Midbrain (tissue), 1 donor: Measurements from ENCODE around the gene DOCK10.

Experiments
- DNase-seq: peaks from one replicate; lab custom pipeline; 2025; lab: John Stamatoyannopoulos, UW

The DOCK10 gene

GRCh38 chr2:224776795-224777558 is 265.3 kb downstream of the DOCK10 start:
- DNase-seq, result no peak

- DNase-seq, result no peak
Observed at GRCh38 chr2:224775647-224776046, 266.6 kb downstream of the DOCK10 start.

- no peak for DNase-seq
Observed at GRCh38 chr2:224774735-224775134, 267.5 kb downstream of the DOCK10 start.

GRCh38 chr2:224772494-224772893 is 269.8 kb downstream of the DOCK10 start:
- no peak for DNase-seq

- no peak for DNase-seq
Observed at GRCh38 chr2:224769489-224769888, 272.8 kb downstream of the DOCK10 start.

- DNase-seq, result no peak
Observed at GRCh38 chr2:224764565-224765236, 277.6 kb downstream of the DOCK10 start.

- no peak for DNase-seq
Observed at GRCh38 chr2:224757934-224758548, 284.2 kb downstream of the DOCK10 start.

- DNase-seq, result no peak
Observed at GRCh38 chr2:224753743-224754540, 288.3 kb downstream of the DOCK10 start.

- DNase-seq, result no peak
Observed at GRCh38 chr2:224751996-224752698, 290.1 kb downstream of the DOCK10 start.

- no peak for DNase-seq
Observed at GRCh38 chr2:224749136-224749535, 293.1 kb downstream of the DOCK10 start.

- no peak for DNase-seq
Observed at GRCh38 chr2:224747765-224748164, 294.5 kb downstream of the DOCK10 start.

GRCh38 chr2:224736227-224736626 is 306.0 kb downstream of the DOCK10 start:
- DNase-seq, result no peak

GRCh38 chr2:224734949-224735348 is 307.3 kb downstream of the DOCK10 start:
- DNase-seq, result no peak

GRCh38 chr2:224731665-224732064 is 310.6 kb downstream of the DOCK10 start:
- no peak for DNase-seq

- DNase-seq, result no peak
Observed at GRCh38 chr2:224729435-224729834, 312.8 kb downstream of the DOCK10 start.

- DNase-seq, result no peak
Observed at GRCh38 chr2:224724331-224724730, 317.9 kb downstream of the DOCK10 start.

- DNase-seq, result no peak
Observed at GRCh38 chr2:224723586-224724217, 318.6 kb downstream of the DOCK10 start.

- no peak for DNase-seq
Observed at GRCh38 chr2:224722770-224723169, 319.5 kb downstream of the DOCK10 start.

GRCh38 chr2:224722250-224722649 is 320.0 kb downstream of the DOCK10 start:
- no peak for DNase-seq

GRCh38 chr2:224716921-224717320 is 325.3 kb downstream of the DOCK10 start:
- DNase-seq, result no peak

GRCh38 chr2:224716201-224716600 is 326.1 kb downstream of the DOCK10 start, which contains the start of gene CCDC195:
CCDC195 (minus strand) TSS chr2:224716365; CDS start chr2:224716365, 0 bp downstream.
- DNase-seq, result no peak
